GM20000 (cell line): ENCODE data around the gene ADGRF3.
"Not testable (repeated sequence)": the region's sequence is repeated elsewhere in the genome, so short reads cannot be mapped to it uniquely, and the experiment has no call there.

ENCODE experiments used
- DNase-seq: peaks from one replicate; pipeline ENCODE4 v3.0.0; 2012; ENCODE audit warnings: low spot score
- CTCF ChIP-seq: IDR thresholded peaks from 2 replicates; pipeline ENCODE4 v1.5.1; 2012; ENCODE audit warnings: mild to moderate bottlenecking, control low read depth; ENCODE audit errors: extremely low read depth, missing control alignments

Gene ADGRF3

GRCh38 chr2:26380281-26380680 lies 33.7 kb upstream of the ADGRF3 start:
- no peak for TF ChIP-seq CTCF
- DNase-seq = no peak

DNA sequence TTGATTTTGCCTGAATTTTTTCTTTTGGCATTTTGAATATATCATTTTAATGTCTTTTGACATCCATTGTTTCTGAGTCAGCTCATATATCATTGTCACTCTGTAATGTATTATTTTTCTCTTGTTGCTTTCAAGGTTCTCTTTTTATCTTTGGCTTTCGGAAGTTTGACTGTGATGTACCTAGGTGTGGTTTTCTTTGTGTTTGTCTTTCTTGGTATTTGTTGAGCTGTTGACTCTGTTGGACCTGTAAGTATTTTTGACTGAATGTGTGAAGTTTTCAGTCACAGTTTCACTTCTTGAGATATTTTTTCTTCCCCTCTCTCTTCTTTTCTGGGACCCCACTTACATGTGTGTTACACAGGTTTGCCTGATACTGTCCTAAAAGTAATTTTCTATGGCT lies 30.2 kb upstream of the ADGRF3 start:
- no peak for TF ChIP-seq CTCF
- no peak for DNase-seq

DNA sequence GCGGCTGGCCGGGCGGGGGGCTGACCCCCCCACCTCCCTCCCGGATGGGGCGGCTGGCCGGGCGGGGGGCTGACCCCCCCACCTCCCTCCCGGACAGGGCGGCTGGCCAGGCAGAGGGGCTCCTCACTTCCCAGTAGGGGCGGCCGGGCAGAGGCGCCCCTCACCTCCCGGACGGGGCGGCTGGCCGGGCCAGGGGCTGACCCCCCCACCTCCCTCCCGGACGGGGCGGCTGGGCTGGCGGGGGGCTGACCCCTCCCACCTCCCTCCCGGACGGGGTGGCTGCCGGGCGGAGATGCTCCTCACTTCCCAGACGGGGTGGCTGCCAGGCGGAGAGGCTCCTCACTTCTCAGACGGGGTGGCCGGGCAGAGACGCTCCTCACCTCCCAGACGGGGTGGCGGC lies 24.3 kb upstream of the ADGRF3 start:
- DNase-seq = not testable (repeated sequence)

DNA sequence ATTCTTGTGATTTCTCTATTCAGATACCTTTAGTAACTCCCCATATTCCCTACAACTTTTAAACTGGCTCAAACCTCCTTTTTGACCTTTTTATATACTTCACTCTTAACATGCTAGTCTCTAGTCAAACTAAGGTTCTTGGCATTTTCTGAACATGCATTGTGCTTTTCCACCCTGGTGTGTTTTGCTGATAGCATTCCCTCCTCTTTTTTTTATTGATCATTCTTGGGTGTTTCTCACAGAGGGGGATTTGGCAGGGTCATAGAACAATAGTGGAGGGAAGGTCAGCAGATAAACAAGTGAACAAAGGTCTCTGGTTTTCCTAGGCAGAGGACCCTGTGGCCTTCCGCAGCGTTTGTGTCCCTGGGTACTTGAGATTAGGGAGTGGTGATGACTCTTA lies 23.1 kb upstream of the ADGRF3 start:
- not testable (repeated sequence) for DNase-seq

DNA sequence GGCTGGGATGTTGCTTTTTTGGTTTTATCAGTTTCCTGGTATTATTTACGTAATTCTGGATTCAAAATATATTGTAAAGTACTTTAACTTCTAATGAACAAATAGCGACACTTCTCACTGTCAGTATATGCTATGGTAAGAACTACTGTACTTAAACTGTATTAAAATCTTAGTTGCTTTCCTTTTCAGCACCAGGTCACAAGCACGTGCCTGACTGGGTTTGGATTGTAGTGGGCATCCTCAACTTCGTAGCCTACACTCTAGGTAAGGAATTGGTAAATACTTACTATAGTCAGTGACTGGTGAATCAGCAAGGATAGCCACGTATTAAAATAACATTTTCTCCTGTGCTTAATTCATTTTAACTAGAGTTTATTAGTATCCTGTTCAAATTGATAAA lies 20.4 kb upstream of the ADGRF3 start:
- DNase-seq = no peak
- no peak for TF ChIP-seq CTCF

GRCh38 chr2:26364669-26365068 lies 18.1 kb upstream of the ADGRF3 start:
- DNase-seq = no peak
- TF ChIP-seq CTCF = no peak

GRCh38 chr2:26363958-26364357 lies 17.4 kb upstream of the ADGRF3 start:
- TF ChIP-seq CTCF = no peak
- no peak for DNase-seq

- no peak for TF ChIP-seq CTCF
- no peak for DNase-seq
Measured at GRCh38 chr2:26363323-26363722, 16.7 kb upstream of the ADGRF3 start.
